GM12878 (cell line): Measurements from ENCODE around the gene FMNL3. TPM values are rescaled to one million over a fixed set of nuclear protein-coding genes. Genes with fewer than 3 reads are reported as not detected.

Source experiments
- ASH2L ChIP-seq: fragments of 300-600, 200-600 bp; sonication (generic); IDR thresholded peaks from 2 replicates; pipeline ENCODE4 v1.6.1; 2017; ENCODE audit warnings: low read depth, mild to moderate bottlenecking, borderline replicate concordance
- CEBPZ ChIP-seq: fragments of 150-350 bp; IDR thresholded peaks from 2 replicates; pipeline ENCODE4 v1.6.1; 2016; ENCODE audit warnings: low read depth, low read length
- GABPA ChIP-seq: IDR thresholded peaks from 2 replicates; pipeline ENCODE4 v1.6.1; 2014; ENCODE audit warnings: antibody characterized with exemption, low read depth, mild to moderate bottlenecking, inconsistent platforms
- IKZF1 ChIP-seq: fragments of 450-650 bp; conservative IDR thresholded peaks from 2 replicates; pipeline ENCODE4 v1.6.1; 2017; ENCODE audit warnings: antibody characterized with exemption, mild to moderate bottlenecking
- PML ChIP-seq: IDR thresholded peaks from 2 replicates; pipeline ENCODE4 v1.6.1; 2012; ENCODE audit warnings: low read length, inconsistent platforms
- RBBP5 ChIP-seq: fragments of 200-600 bp; sonication (generic); conservative IDR thresholded peaks from 2 replicates; pipeline ENCODE4 v1.6.1; 2016
- SIN3A ChIP-seq: IDR thresholded peaks from 2 replicates; pipeline ENCODE4 v1.6.1; 2012; ENCODE audit warnings: low read depth, low read length, improper control_type of control experiment
- SUZ12 ChIP-seq: fragments of 200-600 bp; sonication (generic); IDR thresholded peaks from one replicate; pipeline ENCODE4 v1.6.1; 2018; ENCODE audit warnings: antibody characterized with exemption, mild to moderate bottlenecking; ENCODE audit not compliant: unreplicated experiment
- TARDBP ChIP-seq: IDR thresholded peaks from 2 replicates; pipeline ENCODE4 v1.6.1; 2016; ENCODE audit warnings: borderline replicate concordance
- TCF7 ChIP-seq: IDR thresholded peaks from 2 replicates; pipeline ENCODE4 v1.6.1; 2014; ENCODE audit warnings: antibody characterized with exemption, borderline replicate concordance
- polyA plus RNA-seq, 11 experiments: library from polyadenylated mRNA; depleted of rRNA in 4 of 11; unstranded in 6 of 11; stranded (reverse) in 5 of 11; fragments of >200 nt; fragmentation: Nextera tagmentation in 4 of 11; fragmentation: Illumina TruSeq in 1 of 11; extraction: Ambion mirVana in 4 of 11; extraction: Trizol in 1 of 11; gene quantifications; 1 replicate in 1 of 11; 2 replicates in 10 of 11; pipeline versions ENCODE4 v1.2.1 to v1.2.3, GENCODE V29; 2011 to 2016; ENCODE audit warnings: inconsistent platforms in 2 of 11, missing spikeins in 2 of 11, low read depth in 1 of 11
- total RNA-seq, 4 experiments: library from RNA; depleted of rRNA in 3 of 4; stranded (reverse); fragments of >200 nt in 3 of 4; fragmentation: Illumina TruSeq in 1 of 4; extraction: Trizol in 1 of 4; gene quantifications; 2 replicates each; pipeline versions ENCODE4 v1.2.1 to v1.2.3, GENCODE V29; 2013 to 2021
- TF ChIP-seq, protein P1 (sequence below): fragments of 450-650 bp; IDR thresholded peaks from 2 replicates; pipeline ENCODE4 v1.6.1; 2017; ENCODE audit warnings: mild to moderate bottlenecking, low read depth, inconsistent platforms; ENCODE audit not compliant: poor library complexity, severe bottlenecking
- TF ChIP-seq, protein P2 (sequence below): IDR thresholded peaks from 2 replicates; pipeline ENCODE4 v1.6.1; 2011; ENCODE audit warnings: low read depth, mild to moderate bottlenecking, low read length, moderate library complexity, borderline replicate concordance; ENCODE audit errors: extremely low read depth

FMNL3 gene
- total and polyA plus RNA-seq, 10 of the 15 experiments (the other 5 are each of a cell fraction or from before 2014, with no cell fraction given) = 3.0 to 64.9 (median 30.9) TPM

DNA sequence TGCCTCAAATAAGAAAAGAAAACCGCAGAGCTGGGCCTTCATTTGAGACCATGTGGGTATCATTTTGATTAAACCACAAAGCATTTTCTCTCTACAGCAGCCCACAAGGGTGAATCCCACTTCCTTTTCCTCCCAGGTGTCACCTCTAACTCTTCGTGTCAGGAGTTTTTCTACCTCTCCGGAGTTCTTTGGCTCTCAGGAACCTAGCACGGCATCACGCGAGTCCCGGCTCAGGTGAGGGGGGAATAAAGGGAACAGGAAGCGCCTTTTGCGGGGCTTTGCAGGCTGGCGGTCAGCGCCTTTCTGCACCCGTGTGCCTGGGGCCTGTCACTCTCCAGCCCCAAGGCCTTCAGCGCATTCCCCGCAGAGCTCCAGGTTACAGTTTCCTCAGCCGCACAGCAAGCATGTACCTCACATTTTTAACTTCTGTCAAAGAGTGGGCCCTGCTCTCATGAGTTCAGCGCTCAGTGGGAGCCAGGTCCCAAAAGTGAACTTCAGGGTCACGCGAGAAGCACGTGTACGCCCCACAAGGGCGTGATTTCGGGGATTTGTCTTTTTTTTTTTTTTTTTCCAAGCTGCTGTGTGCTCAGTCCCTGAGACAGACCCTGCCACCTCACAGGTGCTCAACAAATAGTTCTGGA, 84.6 kb downstream of the FMNL3 start (continued):
- TF ChIP-seq, protein P1, sequence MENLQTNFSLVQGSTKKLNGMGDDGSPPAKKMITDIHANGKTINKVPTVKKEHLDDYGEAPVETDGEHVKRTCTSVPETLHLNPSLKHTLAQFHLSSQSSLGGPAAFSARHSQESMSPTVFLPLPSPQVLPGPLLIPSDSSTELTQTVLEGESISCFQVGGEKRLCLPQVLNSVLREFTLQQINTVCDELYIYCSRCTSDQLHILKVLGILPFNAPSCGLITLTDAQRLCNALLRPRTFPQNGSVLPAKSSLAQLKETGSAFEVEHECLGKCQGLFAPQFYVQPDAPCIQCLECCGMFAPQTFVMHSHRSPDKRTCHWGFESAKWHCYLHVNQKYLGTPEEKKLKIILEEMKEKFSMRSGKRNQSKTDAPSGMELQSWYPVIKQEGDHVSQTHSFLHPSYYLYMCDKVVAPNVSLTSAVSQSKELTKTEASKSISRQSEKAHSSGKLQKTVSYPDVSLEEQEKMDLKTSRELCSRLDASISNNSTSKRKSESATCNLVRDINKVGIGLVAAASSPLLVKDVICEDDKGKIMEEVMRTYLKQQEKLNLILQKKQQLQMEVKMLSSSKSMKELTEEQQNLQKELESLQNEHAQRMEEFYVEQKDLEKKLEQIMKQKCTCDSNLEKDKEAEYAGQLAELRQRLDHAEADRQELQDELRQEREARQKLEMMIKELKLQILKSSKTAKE = peak; percentile 27
- no peak for TF ChIP-seq ASH2L
- TF ChIP-seq RBBP5 = no peak
- no peak for TF ChIP-seq TARDBP
- TF ChIP-seq, protein P2, sequence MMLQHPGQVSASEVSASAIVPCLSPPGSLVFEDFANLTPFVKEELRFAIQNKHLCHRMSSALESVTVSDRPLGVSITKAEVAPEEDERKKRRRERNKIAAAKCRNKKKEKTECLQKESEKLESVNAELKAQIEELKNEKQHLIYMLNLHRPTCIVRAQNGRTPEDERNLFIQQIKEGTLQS = no peak
- peak; percentile 65; the same call in 1 of the 2 replicates for TF ChIP-seq IKZF1
- TF ChIP-seq GABPA = 0 out of 2 replicates have a peak, but pooled peaks have one; percentile 35
- TF ChIP-seq CEBPZ = no peak
- TF ChIP-seq SUZ12 = no peak
- peak; percentile 18; the same call in 1 of the 2 replicates for TF ChIP-seq TCF7
- TF ChIP-seq SIN3A = no peak
- peak; percentile 89 for TF ChIP-seq PML
